Mucosa of descending colon (tissue), 3 donors: ENCODE results near the gene BCL2L2. TPM values are rescaled to one million over a fixed set of nuclear protein-coding genes. Genes with fewer than 3 reads are reported as not detected.

Experiments
- ATAC-seq: fragments of 200-7000 bp; cut with Tn5 transposase; one replicate; pipeline ENCODE4 v1.9.1; 2020; ENCODE audit warnings: mild to moderate bottlenecking, moderate library complexity
- DNase-seq, 3 donors: peaks; one replicate each; pipeline ENCODE4 v3.0.0-alpha.2; 2020
- H3K36me3 ChIP-seq: fragments of 200-600 bp; one replicate; pipeline ENCODE4 v1.8.0; 2021; ENCODE audit warnings: low read depth, mild to moderate bottlenecking
- H3K4me1 ChIP-seq: fragments of 200-600 bp; one replicate; pipeline ENCODE4 v1.8.0; 2021; ENCODE audit warnings: low read depth, mild to moderate bottlenecking
- H3K4me3 ChIP-seq: fragments of 200-600 bp; one replicate; pipeline ENCODE4 v1.8.0; 2021; ENCODE audit warnings: mild to moderate bottlenecking
- H3K9me3 ChIP-seq: fragments of 200-600 bp; one replicate; pipeline ENCODE4 v1.8.0; 2021; ENCODE audit warnings: mild to moderate bottlenecking
- intact Hi-C, 2 donors: fragments of 100-400 bp; cut with DNase I in 1 of 2; cut with micrococcal nuclease in 1 of 2; formaldehyde crosslinking; loops; one replicate each; pipeline versions ENCODE4 v1.11.0 to v1.11.1; 2022; cut with DNase I, micrococcal nuclease
- total RNA-seq, 3 donors: library from RNA; stranded (reverse); fragmentation: NEBNext Ultra II Directional in 2 of 3; extraction: Animal tissue kit (Norgen Biotek cat#: 25700) in 2 of 3; gene quantifications; one replicate each; pipeline versions ENCODE4 v1.2.1 to v1.2.4, GENCODE V29; 2021 to 2023
- TF ChIP-seq, protein P1 (sequence below): fragments of 200-600 bp; IDR thresholded peaks from one replicate; pipeline ENCODE4 v1.8.0; 2022; ENCODE audit warnings: antibody characterized with exemption, mild to moderate bottlenecking
- donor health status: DM: no; HTN: no; CAD: no; lungs with moderate emphysema.
- donor health status: DM: no; HTN: no; CAD: no.
- donor health status: DM: no; HTN: yes; CAD: no.

The BCL2L2 gene
- total RNA-seq, 3 donors from 2014 or later: 40.6 to 116 (median 41.4) TPM

DNA sequence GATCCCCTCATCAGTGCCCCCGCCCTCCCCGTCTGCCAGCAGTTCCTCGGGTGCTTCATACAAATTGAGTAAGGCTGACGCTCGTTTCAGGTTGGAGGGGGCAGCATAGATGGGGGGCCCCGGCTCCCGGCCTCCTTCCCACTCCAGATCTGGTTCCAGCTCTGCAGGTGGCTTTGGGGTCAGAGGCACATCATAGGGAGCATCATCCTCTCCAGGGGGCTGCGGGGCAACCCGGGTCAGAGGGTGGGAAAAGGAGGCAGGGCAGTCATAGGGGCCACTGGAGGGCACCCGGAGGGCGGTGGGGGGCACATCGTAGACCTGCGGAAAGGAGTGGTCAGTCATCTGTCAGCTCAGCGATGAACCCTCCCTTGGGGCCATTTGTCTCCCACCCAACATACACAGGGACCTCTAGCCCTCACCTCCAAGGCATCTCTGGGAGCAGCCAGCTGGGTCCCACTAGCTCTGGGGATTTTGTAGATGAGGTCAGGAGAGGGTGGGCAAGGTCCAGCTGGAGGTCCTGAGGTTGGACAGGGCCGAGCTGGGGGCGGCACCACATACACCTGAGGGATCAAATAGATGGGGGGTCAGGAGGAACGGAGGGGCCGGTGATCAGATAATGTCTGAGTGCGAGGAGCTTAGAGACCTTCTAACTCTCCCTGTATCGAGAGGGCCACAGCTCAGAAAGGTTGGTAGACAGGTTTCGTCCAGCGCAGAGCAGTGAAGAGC, 53.3 kb downstream of the BCL2L2 start:
- intact Hi-C loops: no loop called here
- no peaks in the 10 kb centered on the region for H3K36me3 ChIP-seq
- no peaks in the 10 kb centered on the region for H3K4me1 ChIP-seq
- TF ChIP-seq, protein P1, sequence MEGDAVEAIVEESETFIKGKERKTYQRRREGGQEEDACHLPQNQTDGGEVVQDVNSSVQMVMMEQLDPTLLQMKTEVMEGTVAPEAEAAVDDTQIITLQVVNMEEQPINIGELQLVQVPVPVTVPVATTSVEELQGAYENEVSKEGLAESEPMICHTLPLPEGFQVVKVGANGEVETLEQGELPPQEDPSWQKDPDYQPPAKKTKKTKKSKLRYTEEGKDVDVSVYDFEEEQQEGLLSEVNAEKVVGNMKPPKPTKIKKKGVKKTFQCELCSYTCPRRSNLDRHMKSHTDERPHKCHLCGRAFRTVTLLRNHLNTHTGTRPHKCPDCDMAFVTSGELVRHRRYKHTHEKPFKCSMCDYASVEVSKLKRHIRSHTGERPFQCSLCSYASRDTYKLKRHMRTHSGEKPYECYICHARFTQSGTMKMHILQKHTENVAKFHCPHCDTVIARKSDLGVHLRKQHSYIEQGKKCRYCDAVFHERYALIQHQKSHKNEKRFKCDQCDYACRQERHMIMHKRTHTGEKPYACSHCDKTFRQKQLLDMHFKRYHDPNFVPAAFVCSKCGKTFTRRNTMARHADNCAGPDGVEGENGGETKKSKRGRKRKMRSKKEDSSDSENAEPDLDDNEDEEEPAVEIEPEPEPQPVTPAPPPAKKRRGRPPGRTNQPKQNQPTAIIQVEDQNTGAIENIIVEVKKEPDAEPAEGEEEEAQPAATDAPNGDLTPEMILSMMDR: no peak
- ATAC-seq: no peak
- H3K9me3 ChIP-seq: no peaks in the 10 kb centered on the region
- no peak overlapping the region for H3K4me3 ChIP-seq
- no peak for DNase-seq

DNA sequence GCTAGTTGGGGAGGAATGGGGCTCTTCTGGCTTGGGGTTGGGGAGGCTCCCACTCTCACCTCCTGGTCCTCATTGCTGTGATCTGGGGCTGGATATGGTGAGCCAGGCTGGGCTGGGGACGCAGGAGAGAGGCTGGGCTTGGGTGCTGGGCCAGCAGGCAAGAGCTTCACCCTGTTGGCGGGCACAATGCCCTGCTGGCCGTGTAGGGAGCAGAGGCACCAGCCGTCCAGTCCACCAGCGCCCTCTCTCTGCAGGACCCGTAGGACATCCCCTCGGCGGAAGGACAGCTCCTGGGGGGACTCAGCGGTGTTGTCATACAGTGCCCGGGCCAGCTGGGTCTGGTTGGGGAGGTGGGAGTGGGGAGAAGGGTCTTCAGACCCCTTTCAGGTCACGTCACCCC, 53.9 kb downstream of the BCL2L2 start:
- ATAC-seq (no peak), DNase-seq (no peak)
- Histone ChIP-seq H3K4me3 (no peak overlapping the region), H3K4me1 (no peaks in the 10 kb centered on the region), H3K9me3 (no peaks in the 10 kb centered on the region), H3K36me3 (no peaks in the 10 kb centered on the region)
- TF ChIP-seq, protein P1: no peak
- intact Hi-C loops: no loop called here

DNA sequence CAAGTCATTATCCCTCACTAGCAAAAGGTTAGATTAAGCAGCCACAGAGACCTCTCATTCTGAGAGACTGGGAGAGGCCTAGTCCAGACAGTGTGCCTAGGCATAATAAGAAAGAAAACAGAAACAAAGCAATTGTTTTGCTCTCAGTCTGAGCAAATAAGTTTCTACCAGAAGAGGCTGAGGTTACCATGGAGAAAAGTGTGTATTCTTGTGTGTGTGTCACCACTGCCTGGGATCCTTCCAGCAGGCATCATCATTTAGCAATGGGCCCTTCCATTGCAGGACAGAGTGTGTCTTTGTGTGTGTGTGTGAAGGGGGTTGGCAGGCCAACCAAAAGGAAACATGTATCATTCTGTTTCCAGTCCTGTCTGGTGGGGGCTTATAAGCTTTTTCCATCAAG, 54.7 kb downstream of the BCL2L2 start:
- Histone ChIP-seq H3K36me3 (no peaks in the 10 kb centered on the region), H3K4me3 (no peak overlapping the region), H3K4me1 (no peaks in the 10 kb centered on the region), H3K9me3 (no peaks in the 10 kb centered on the region)
- intact Hi-C loops: no loop called here
- TF ChIP-seq, protein P1: no peak
- no peak for DNase-seq
- no peak for ATAC-seq

Other genes starting within 250 kb of the BCL2L2 start
- gene CDH24, start 249.3 kb upstream of the BCL2L2 start, total RNA-seq: 1 to 10 TPM; 2.7 to 4.8 (median 4.4) TPM
- 100 to 1,000 TPM; 143 to 172 (median 170) TPM for gene ACIN1, start 211.7 kb upstream of the BCL2L2 start, total RNA-seq
- 10 to 100 TPM; 46.6 to 48.3 (median 48.0) TPM for gene C14orf119, start 211.3 kb upstream of the BCL2L2 start, total RNA-seq
- under 1 TPM in 1 of 3 donors, not detected in 2; 0.13 TPM for gene CIROP, start 201.8 kb upstream of the BCL2L2 start, total RNA-seq
- gene CEBPE, start 187.6 kb upstream of the BCL2L2 start, total RNA-seq: not detected
- 10 to 100 TPM; 16.0 to 26.4 (median 22.0) TPM for gene SLC7A8, start 123.2 kb upstream of the BCL2L2 start, total RNA-seq
- gene RNF212B, start 68.9 kb upstream of the BCL2L2 start, total RNA-seq: not detected
- 10 to 100 TPM; 15.3 to 18.3 (median 17.3) TPM for gene HOMEZ, start 20.7 kb upstream of the BCL2L2 start, total RNA-seq
- gene PPP1R3E, start 4.0 kb upstream of the BCL2L2 start, total RNA-seq: 10 to 100 TPM; 16.2 to 17.3 (median 17.1) TPM
- 100 to 1,000 TPM; 157 to 185 (median 157) TPM for gene PABPN1, start 14.6 kb downstream of the BCL2L2 start, total RNA-seq
- gene SLC22A17, start 46.1 kb downstream of the BCL2L2 start, total RNA-seq: 10 to 100 TPM in 1 of 3 donors, 1 to 10 TPM in 2; 2.3 to 35.5 (median 5.4) TPM
- 10 to 100 TPM in 1 of 3 donors, 1 to 10 TPM in 1, under 1 TPM in 1; 0.98 to 16.6 (median 3.3) TPM for gene EFS, start 58.3 kb downstream of the BCL2L2 start, total RNA-seq
- gene IL25, start 66.0 kb downstream of the BCL2L2 start, total RNA-seq: not detected
- gene CMTM5, start 70.2 kb downstream of the BCL2L2 start, total RNA-seq: 1 to 10 TPM in 1 of 3 donors, under 1 TPM in 2; 0.58 to 3.5 (median 0.58) TPM
- 1 to 10 TPM in 1 of 3 donors, under 1 TPM in 1, not detected in 1; 0.09 to 1.4 TPM for gene MYH6, start 101.4 kb downstream of the BCL2L2 start, total RNA-seq
- 1 to 10 TPM in 2 of 3 donors, under 1 TPM in 1; 0.13 to 6.2 (median 1.2) TPM for gene MYH7, start 128.8 kb downstream of the BCL2L2 start, total RNA-seq
- 10 to 100 TPM; 29.1 to 35.3 (median 29.9) TPM for gene NGDN, start 162.9 kb downstream of the BCL2L2 start, total RNA-seq
- gene ZFHX2, start 244.9 kb downstream of the BCL2L2 start, total RNA-seq: 1 to 10 TPM in 2 of 3 donors, under 1 TPM in 1; 0.92 to 3.2 (median 1.6) TPM
- gene THTPA, start 249.4 kb downstream of the BCL2L2 start, total RNA-seq: 10 to 100 TPM; 16.8 to 17.4 (median 17.4) TPM